NCI-H2196 (cell line): ENCODE data around the gene PPP2R2B.
A peak's percentile ranks its signal among the peaks of the same experiment; 100 is the strongest.

ENCODE experiments used
- DNase-seq: peaks from one replicate; lab custom pipeline; 2025; ENCODE audit not compliant: unreplicated experiment; lab: John Stamatoyannopoulos, UW

The PPP2R2B gene

GRCh38 chr5:146788898-146789297, 89.7 kb downstream of the PPP2R2B start:
- DNase-seq = no peak

GRCh38 chr5:146785065-146785464, 93.5 kb downstream of the PPP2R2B start:
- no peak for DNase-seq

- no peak for DNase-seq
Observed at GRCh38 chr5:146781157-146781556, 97.4 kb downstream of the PPP2R2B start.

GRCh38 chr5:146779211-146779869, 99.2 kb downstream of the PPP2R2B start:
- no peak for DNase-seq

- DNase-seq = no peak
Observed at GRCh38 chr5:146778795-146779194, 99.8 kb downstream of the PPP2R2B start.

- DNase-seq = no peak
Observed at GRCh38 chr5:146778261-146778660, 100.3 kb downstream of the PPP2R2B start.

- DNase-seq = no peak
Observed at GRCh38 chr5:146772881-146773466, 105.6 kb downstream of the PPP2R2B start.

- DNase-seq = no peak
Observed at GRCh38 chr5:146770980-146771379, 107.6 kb downstream of the PPP2R2B start.

- no peak for DNase-seq
Observed at GRCh38 chr5:146770546-146770945, 108.0 kb downstream of the PPP2R2B start.

- DNase-seq = no peak
Observed at GRCh38 chr5:146767534-146767933, 111.0 kb downstream of the PPP2R2B start.

- DNase-seq = no peak
Observed at GRCh38 chr5:146766013-146766412, 112.5 kb downstream of the PPP2R2B start.

- no peak for DNase-seq
Observed at GRCh38 chr5:146765089-146765832, 113.3 kb downstream of the PPP2R2B start.

GRCh38 chr5:146762830-146763229, 115.7 kb downstream of the PPP2R2B start:
- DNase-seq = no peak

GRCh38 chr5:146761811-146762210, 116.7 kb downstream of the PPP2R2B start:
- no peak for DNase-seq

GRCh38 chr5:146758938-146759337, 119.6 kb downstream of the PPP2R2B start:
- DNase-seq = no peak

- DNase-seq = no peak
Observed at GRCh38 chr5:146758076-146758475, 120.5 kb downstream of the PPP2R2B start.

- no peak for DNase-seq
Observed at GRCh38 chr5:146756546-146756945, 122.0 kb downstream of the PPP2R2B start.

- DNase-seq = no peak
Observed at GRCh38 chr5:146755793-146756192, 122.8 kb downstream of the PPP2R2B start.

- DNase-seq = no peak
Observed at GRCh38 chr5:146754621-146755020, 123.9 kb downstream of the PPP2R2B start.

- peak; percentile 42 for DNase-seq
Observed at GRCh38 chr5:146753641-146754040, 124.9 kb downstream of the PPP2R2B start.

- no peak for DNase-seq
Observed at GRCh38 chr5:146751781-146752401, 126.7 kb downstream of the PPP2R2B start.

GRCh38 chr5:146751054-146751453, 127.5 kb downstream of the PPP2R2B start:
- peak; percentile 62 for DNase-seq
